HepG2 (cell line): ENCODE data around the gene CD9. TPM values are rescaled to one million over a fixed set of nuclear protein-coding genes. Genes with fewer than 3 reads are reported as not detected.

Experiments
- ATAC-seq: fragments of 200-7000 bp; cut with Tn5 transposase; 3 replicates; pipeline ENCODE4 v1.9.1; 2020; ENCODE audit warnings: mild to moderate bottlenecking, moderate library complexity
- BruUV-seq: library from RNA; stranded (reverse); fragments of 400-500 nt; replicated peaks from 2 replicates; lab custom pipeline; 2021; lab: Mats Ljungman, UMichigan
- CTCF ChIA-PET: fragments of 300-600 bp; formaldehyde crosslinking; extraction: SDS; loops from one replicate; lab custom pipeline; 2021; ENCODE audit warnings: low total read pairs, inconsistent platforms, low intra/inter-chr PET ratio; lab: Yijun Ruan, JAX
- POLR2A ChIA-PET: fragments of 350-600 bp; sonication (Branson Sonifier 250); formaldehyde crosslinking; loops from one replicate; lab custom pipeline; 2020; ENCODE audit warnings: antibody characterized with exemption, inconsistent platforms; lab: Yijun Ruan, JAX
- DNase-seq: peaks from one replicate; pipeline ENCODE4 v3.0.0-alpha.2; 2015; ENCODE audit warnings: low spot score
- FAIRE-seq: peaks from 3 replicates; lab custom pipeline; 2011; peaks lifted over from hg19 to GRCh38; lab: Jason Lieb, UNC
- H2AFZ ChIP-seq: one replicate; pipeline ENCODE4 v1.6.1; 2011; ENCODE audit warnings: low read length, inconsistent platforms
- H3K27ac ChIP-seq: fragments of 300-600 bp; 3 replicates; pipeline ENCODE4 v1.8.0; 2011; ENCODE audit warnings: mixed run types, mild to moderate bottlenecking, mixed read lengths, low read length, inconsistent platforms; ENCODE audit not compliant: insufficient read depth; ENCODE audit errors: extremely low read length
- H3K27me3 ChIP-seq, 2 experiments: fragments of 200-600 bp in 1 of 2; 2 replicates in 1 of 2; 3 replicates in 1 of 2; pipeline versions ENCODE4 v1.6.0 to v1.8.0; 2011; ENCODE audit warnings: low read length in 2 of 2, mild to moderate bottlenecking in 2 of 2, moderate library complexity in 2 of 2, inconsistent platforms in 1 of 2; ENCODE audit not compliant: insufficient read depth in 2 of 2, control insufficient read depth in 1 of 2
- H3K36me3 ChIP-seq, 2 experiments: fragments of 200-600 bp in 1 of 2; replicated peaks in 1 of 2; 2 replicates in 1 of 2; 3 replicates in 1 of 2; pipeline versions ENCODE4 v1.5.1 to v1.8.0; 2011; ENCODE audit warnings: low read length in 2 of 2, inconsistent platforms in 1 of 2; ENCODE audit not compliant: insufficient read depth in 2 of 2, control insufficient read depth in 1 of 2
- H3K4me1 ChIP-seq: 2 replicates; pipeline ENCODE4 v1.5.1; 2012; ENCODE audit warnings: low read length, inconsistent platforms; ENCODE audit not compliant: insufficient read depth
- H3K4me2 ChIP-seq: 2 replicates; pipeline ENCODE4 v1.6.0; 2011; ENCODE audit warnings: low read depth, low read length, inconsistent platforms
- H3K4me3 ChIP-seq, 3 experiments: fragments of 200-600 bp in 1 of 3; sonication (generic), shearing (Covaris generic) in 1 of 3; replicated peaks in 1 of 3; 2 replicates each; pipeline ENCODE4 v1.5.1; 2011 to 2016; ENCODE audit warnings: low read length in 3 of 3, inconsistent platforms in 2 of 3, low read depth in 2 of 3, mild to moderate bottlenecking in 2 of 3, control low read depth in 1 of 3, mixed read lengths in 1 of 3; ENCODE audit not compliant: insufficient read depth in 1 of 3
- H3K79me2 ChIP-seq: one replicate; pipeline ENCODE4 v1.6.1; 2011; ENCODE audit warnings: low read length, inconsistent platforms; ENCODE audit not compliant: insufficient read depth
- H3K9ac ChIP-seq: 2 replicates; pipeline ENCODE4 v1.6.0; 2011; ENCODE audit warnings: mild to moderate bottlenecking, low read depth, low read length, inconsistent platforms; ENCODE audit not compliant: insufficient read depth
- H3K9me3 ChIP-seq: 2 replicates; pipeline ENCODE4 v1.5.1; 2012; ENCODE audit warnings: mild to moderate bottlenecking, low read length
- H4K20me1 ChIP-seq: 2 replicates; pipeline ENCODE4 v1.6.0; 2011; ENCODE audit warnings: inconsistent platforms, mild to moderate bottlenecking, low read length, moderate library complexity; ENCODE audit not compliant: insufficient read depth
- BRF2 ChIP-seq: sonication (generic); formaldehyde crosslinking; IDR thresholded peaks from 2 replicates; pipeline ENCODE4 v1.8.1; 2022; ENCODE audit warnings: mild to moderate bottlenecking, missing genetic modification reagents
- CTCF ChIP-seq: sonication (generic); formaldehyde crosslinking; IDR thresholded peaks from 2 replicates; pipeline ENCODE4 v1.5.0; 2020; ENCODE audit warnings: mild to moderate bottlenecking, missing genetic modification reagents, moderate library complexity
- EED ChIP-seq: sonication (generic); formaldehyde crosslinking; IDR thresholded peaks from 2 replicates; pipeline ENCODE4 v1.5.0; 2020; ENCODE audit warnings: mild to moderate bottlenecking, missing genetic modification reagents
- ETV5 ChIP-seq: IDR thresholded peaks from 2 replicates; pipeline ENCODE4 v1.6.1; 2018; ENCODE audit warnings: missing biosample characterization, missing genetic modification reagents, inconsistent platforms, borderline replicate concordance
- MIER2 ChIP-seq: IDR thresholded peaks from 2 replicates; pipeline ENCODE4 v1.6.1; 2016; ENCODE audit warnings: missing biosample characterization, missing genetic modification reagents
- NCOA2 ChIP-seq: sonication (generic); formaldehyde crosslinking; IDR thresholded peaks from 2 replicates; pipeline ENCODE4 v1.8.0; 2022; ENCODE audit warnings: inconsistent platforms
- NFIB ChIP-seq: sonication (generic); formaldehyde crosslinking; IDR thresholded peaks from 2 replicates; pipeline ENCODE4 v1.9.0; 2021; ENCODE audit warnings: missing genetic modification reagents, mild to moderate bottlenecking, borderline replicate concordance
- RBM22 ChIP-seq: fragments of 200-400 bp; formaldehyde crosslinking; optimal IDR thresholded peaks from 2 replicates; pipeline ENCODE3; 2017; ENCODE audit warnings: mild to moderate bottlenecking, low read length, moderate library complexity
- REST ChIP-seq, 2 experiments: IDR thresholded peaks; 2 replicates each; pipeline ENCODE4 v1.6.1; 2011 to 2012; ENCODE audit warnings: low read length in 2 of 2, borderline replicate concordance in 1 of 2, low read depth in 1 of 2, mild to moderate bottlenecking in 1 of 2, moderate library complexity in 1 of 2
- STAG1 ChIP-seq: sonication (generic); formaldehyde crosslinking; IDR thresholded peaks from 2 replicates; pipeline ENCODE4 v1.4.0; 2020; ENCODE audit warnings: missing genetic modification reagents
- SUZ12 ChIP-seq: fragments of 150-350 bp; IDR thresholded peaks from 2 replicates; pipeline ENCODE4 v1.6.1; 2014; ENCODE audit warnings: low read depth, low read length
- ZNF652 ChIP-seq: IDR thresholded peaks from 2 replicates; pipeline ENCODE4 v1.6.1; 2016; ENCODE audit warnings: low read depth, borderline replicate concordance
- ZNF703 ChIP-seq: sonication (generic); formaldehyde crosslinking; IDR thresholded peaks from 2 replicates; pipeline ENCODE4 v1.5.1; 2020; ENCODE audit warnings: missing genetic modification reagents, mild to moderate bottlenecking, moderate library complexity, borderline replicate concordance
- ZNF784 ChIP-seq: sonication (generic); formaldehyde crosslinking; IDR thresholded peaks from 2 replicates; pipeline ENCODE4 v1.5.1; 2020; ENCODE audit warnings: missing genetic modification reagents, mild to moderate bottlenecking, borderline replicate concordance
- WGBS: methylation state at CpG from one replicate; pipeline ENCODE4 v1.1.6; 2017; ENCODE audit warnings: low lambda C conversion rate; 5-methylcytosine and 5-hydroxymethylcytosine counted together
- in situ Hi-C: cut with HindIII; loops from 2 replicates; pipeline ENCODE4 v1.10.0; 2017; ENCODE audit warnings: low pct_unique_long_range_greater_than_20kb; ENCODE audit not compliant: extremely low pct_ligation_motif_present
- intact Hi-C: fragments of 100-400 bp; cut with micrococcal nuclease; formaldehyde crosslinking; loops from one replicate; pipeline ENCODE4 v1.10.0; 2022; ENCODE audit not compliant: unreplicated experiment
- polyA plus RNA-seq, 8 experiments: library from polyadenylated mRNA; depleted of rRNA in 3 of 8; stranded (reverse) in 7 of 8; unstranded in 1 of 8; fragments of >200 nt; fragmentation: Illumina TruSeq in 4 of 8; extraction: Trizol in 4 of 8; gene quantifications; 2 replicates each; pipeline versions ENCODE4 v1.2.1 to v1.2.3, GENCODE V29; 2011 to 2016; ENCODE audit warnings: low read depth in 4 of 8, missing spikeins in 1 of 8, mixed read lengths in 1 of 8; ENCODE audit not compliant: insufficient read depth in 1 of 8
- total RNA-seq, 5 experiments: library from RNA; depleted of rRNA; stranded (reverse); fragments of >200 nt; fragmentation: Illumina TruSeq; extraction: Trizol; gene quantifications; 2 replicates each; pipeline ENCODE4 v1.2.3, GENCODE V29; 2016; ENCODE audit warnings: low read depth in 1 of 5
- TF ChIP-seq, protein P1 (sequence below), 2 experiments: fragments of 450-650 bp in 1 of 2; sonication (generic) in 1 of 2; formaldehyde crosslinking; IDR thresholded peaks; 2 replicates each; pipeline versions ENCODE4 v1.5.0 to v1.8.0; 2020 to 2022; ENCODE audit warnings: mild to moderate bottlenecking in 1 of 2, missing genetic modification reagents in 1 of 2

Gene CD9
- total and polyA plus RNA-seq, 2 of the 13 experiments (the other 11 are each of a cell fraction or from before 2014, with no cell fraction given) = 5.8 to 38.3 TPM

DNA sequence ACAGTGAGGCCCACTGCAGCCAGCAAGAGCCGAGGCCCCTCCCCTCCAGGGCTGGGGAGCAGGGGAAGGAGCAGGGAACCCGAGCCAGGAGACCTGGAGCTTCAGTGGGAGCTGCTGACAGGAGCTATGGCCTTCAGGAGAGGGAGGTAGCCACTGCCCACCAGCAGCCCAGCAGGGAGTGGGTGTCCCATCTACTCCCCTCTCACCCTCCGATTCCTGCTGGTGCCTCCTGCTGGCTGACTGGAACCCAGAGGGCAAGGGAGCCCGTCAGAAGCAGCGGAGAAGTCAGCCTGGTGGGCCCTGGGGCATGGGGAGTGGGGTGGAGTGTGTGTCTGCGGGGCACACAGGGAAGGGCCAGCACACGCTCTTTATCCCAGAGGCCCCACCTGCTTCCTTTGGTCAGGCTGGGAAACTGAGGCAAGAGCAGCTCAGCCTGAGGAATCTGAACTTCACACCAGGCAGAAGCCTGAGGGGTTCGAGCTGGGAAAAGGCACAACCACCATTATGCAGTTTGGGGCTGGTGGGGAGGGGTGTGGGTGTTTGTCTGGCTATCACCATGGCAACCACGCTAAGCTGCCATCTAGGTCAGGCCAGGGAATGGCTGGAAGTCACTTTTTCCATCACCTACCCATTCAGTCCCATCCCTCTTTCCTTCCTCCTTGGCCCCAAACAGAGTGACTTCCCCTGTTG lies 73.5 kb downstream of the CD9 start:
- peak; percentile 26 for ATAC-seq
- no TSS peak for BruUV-seq
- FAIRE-seq = no peak
- TF ChIP-seq EED (CRISPR knock-in tag) (no peak), NCOA2 (CRISPR knock-in tag) (no peak), ZNF652 (CRISPR knock-in tag) (no peak), STAG1 (CRISPR knock-in tag) (0 out of 2 replicates have a peak, but pooled peaks have one; percentile 19), CTCF (CRISPR knock-in tag) (peak; percentile 54), ETV5 (CRISPR knock-in tag) (no peak), SUZ12 (no peak), REST (IDR thresholded peaks at IDR 0.05; ENCODE audit: borderline replicate concordance in 1 of 2, low read depth in 1 of 2, low read length in 2 of 2) (no peak), RBM22 (no peak), NFIB (CRISPR knock-in tag) (no peak), MIER2 (CRISPR knock-in tag) (no peak), BRF2 (CRISPR knock-in tag) (no peak), ZNF784 (no peak), ZNF703 (CRISPR knock-in tag) (no peak)
- TF ChIP-seq, protein P1, sequence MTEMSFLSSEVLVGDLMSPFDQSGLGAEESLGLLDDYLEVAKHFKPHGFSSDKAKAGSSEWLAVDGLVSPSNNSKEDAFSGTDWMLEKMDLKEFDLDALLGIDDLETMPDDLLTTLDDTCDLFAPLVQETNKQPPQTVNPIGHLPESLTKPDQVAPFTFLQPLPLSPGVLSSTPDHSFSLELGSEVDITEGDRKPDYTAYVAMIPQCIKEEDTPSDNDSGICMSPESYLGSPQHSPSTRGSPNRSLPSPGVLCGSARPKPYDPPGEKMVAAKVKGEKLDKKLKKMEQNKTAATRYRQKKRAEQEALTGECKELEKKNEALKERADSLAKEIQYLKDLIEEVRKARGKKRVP (CRISPR knock-in tag; IDR thresholded peaks at IDR 0.05) = no peak

More for the DNA sequence above, 73.5 kb downstream of the CD9 start:
- Histone ChIP-seq H3K9ac (no peak overlapping the region), H3K36me3 (no peaks in the 10 kb centered on the region), H3K4me3 (peak overlapping the region in 1 of 3 experiments; percentile 39; a peak in 1 of 6 replicates), H3K79me2 (no peaks in the 10 kb centered on the region), H3K4me2 (peak overlapping the region; percentile 52), H3K4me1 (peaks cover 65% of the 10 kb centered on the region), H3K27me3 (peaks cover 0 to 17% of the 10 kb centered on the region in 2 experiments; a peak in 4 of 5 replicates), H3K9me3 (no peaks in the 10 kb centered on the region), H4K20me1 (no peaks in the 10 kb centered on the region), H3K27ac (no peak overlapping the region), H2AFZ (no peak overlapping the region)
- in situ Hi-C loops = no loop called here
- ChIA-PET POLR2A (interaction anchor here (0.7 kb wide), 1 partner anchor 98 kb away, joined by 4 read pairs; no protein-coding TSS in a partner anchor), CTCF (no interaction called here)
- intact Hi-C loops = no loop called here
- WGBS = 50% methylated on average over 6 of the region's 9 CpGs
- DNase-seq = no peak
